IMR-90 (cell line): ENCODE data around the gene TNS3.

Experiments used
- BHLHE40 ChIP-seq: fragments of 150-350 bp; IDR thresholded peaks from 2 replicates; pipeline ENCODE4 v1.6.1; 2016; ENCODE audit warnings: mild to moderate bottlenecking, low read depth, low read length
- CHD1 ChIP-seq: IDR thresholded peaks from 2 replicates; pipeline ENCODE4 v1.6.1; 2012; ENCODE audit warnings: low read depth, low read length, improper control_type of control experiment
- FOS ChIP-seq: fragments of 150-350 bp; IDR thresholded peaks from 2 replicates; pipeline ENCODE4 v1.6.1; 2016; ENCODE audit warnings: low read depth, low read length
- MXI1 ChIP-seq: IDR thresholded peaks from 2 replicates; pipeline ENCODE4 v1.6.1; 2012; ENCODE audit warnings: low read depth, mild to moderate bottlenecking, low read length, moderate library complexity, borderline replicate concordance
- NFE2L2 ChIP-seq: fragments of 150-350 bp; IDR thresholded peaks from 2 replicates; pipeline ENCODE4 v1.6.1; 2016; ENCODE audit warnings: low read depth, mild to moderate bottlenecking, low read length
- POLR2A ChIP-seq: IDR thresholded peaks from 2 replicates; pipeline ENCODE4 v1.6.1; 2012; ENCODE audit warnings: mild to moderate bottlenecking, low read depth, low read length
- USF2 ChIP-seq: fragments of 150-350 bp; IDR thresholded peaks from 2 replicates; pipeline ENCODE4 v1.6.1; 2017; ENCODE audit warnings: mild to moderate bottlenecking, antibody characterized with exemption, low read length, low read depth
- TF ChIP-seq, protein P1 (sequence below): conservative IDR thresholded peaks from 2 replicates; pipeline ENCODE4 v1.5.1; 2012; ENCODE audit warnings: mild to moderate bottlenecking, low read depth, low read length, improper control_type of control experiment

DNA sequence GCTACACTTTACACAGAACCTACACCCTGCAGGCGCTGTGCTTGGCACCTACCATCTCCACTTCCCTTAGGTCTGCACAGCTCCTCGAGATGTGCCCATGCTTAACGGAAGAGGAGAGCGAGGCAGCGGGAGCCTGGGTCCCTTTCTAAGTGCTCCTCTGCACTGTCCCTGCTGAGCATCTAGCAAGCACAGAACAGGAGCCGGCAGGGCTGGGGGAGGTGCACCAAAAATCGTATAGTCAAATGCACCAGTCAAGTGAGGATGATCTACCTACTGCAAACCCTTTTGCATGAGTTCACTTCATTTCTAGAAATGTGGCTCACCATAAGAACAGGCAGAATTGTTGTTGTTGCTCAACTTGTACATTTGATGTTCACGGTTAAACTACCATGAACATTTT lies 267.7 kb downstream of the TNS3 start:
- TF ChIP-seq, protein P1, sequence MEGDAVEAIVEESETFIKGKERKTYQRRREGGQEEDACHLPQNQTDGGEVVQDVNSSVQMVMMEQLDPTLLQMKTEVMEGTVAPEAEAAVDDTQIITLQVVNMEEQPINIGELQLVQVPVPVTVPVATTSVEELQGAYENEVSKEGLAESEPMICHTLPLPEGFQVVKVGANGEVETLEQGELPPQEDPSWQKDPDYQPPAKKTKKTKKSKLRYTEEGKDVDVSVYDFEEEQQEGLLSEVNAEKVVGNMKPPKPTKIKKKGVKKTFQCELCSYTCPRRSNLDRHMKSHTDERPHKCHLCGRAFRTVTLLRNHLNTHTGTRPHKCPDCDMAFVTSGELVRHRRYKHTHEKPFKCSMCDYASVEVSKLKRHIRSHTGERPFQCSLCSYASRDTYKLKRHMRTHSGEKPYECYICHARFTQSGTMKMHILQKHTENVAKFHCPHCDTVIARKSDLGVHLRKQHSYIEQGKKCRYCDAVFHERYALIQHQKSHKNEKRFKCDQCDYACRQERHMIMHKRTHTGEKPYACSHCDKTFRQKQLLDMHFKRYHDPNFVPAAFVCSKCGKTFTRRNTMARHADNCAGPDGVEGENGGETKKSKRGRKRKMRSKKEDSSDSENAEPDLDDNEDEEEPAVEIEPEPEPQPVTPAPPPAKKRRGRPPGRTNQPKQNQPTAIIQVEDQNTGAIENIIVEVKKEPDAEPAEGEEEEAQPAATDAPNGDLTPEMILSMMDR = no peak
- TF ChIP-seq NFE2L2 (no peak), USF2 (no peak), MXI1 (no peak), FOS (no peak), POLR2A (no peak), BHLHE40 (no peak), CHD1 (no peak)
